ENCODE data around the gene DQX1. TPM values are rescaled to one million over a fixed set of nuclear protein-coding genes. Genes with fewer than 3 reads are reported as not detected.

DQX1 gene
- total and polyA plus RNA-seq, 2 of the 8 experiments (the other 6 are each of a cell fraction or from before 2014, with no cell fraction given) = 0.76 to 1.1 TPM

DNA sequence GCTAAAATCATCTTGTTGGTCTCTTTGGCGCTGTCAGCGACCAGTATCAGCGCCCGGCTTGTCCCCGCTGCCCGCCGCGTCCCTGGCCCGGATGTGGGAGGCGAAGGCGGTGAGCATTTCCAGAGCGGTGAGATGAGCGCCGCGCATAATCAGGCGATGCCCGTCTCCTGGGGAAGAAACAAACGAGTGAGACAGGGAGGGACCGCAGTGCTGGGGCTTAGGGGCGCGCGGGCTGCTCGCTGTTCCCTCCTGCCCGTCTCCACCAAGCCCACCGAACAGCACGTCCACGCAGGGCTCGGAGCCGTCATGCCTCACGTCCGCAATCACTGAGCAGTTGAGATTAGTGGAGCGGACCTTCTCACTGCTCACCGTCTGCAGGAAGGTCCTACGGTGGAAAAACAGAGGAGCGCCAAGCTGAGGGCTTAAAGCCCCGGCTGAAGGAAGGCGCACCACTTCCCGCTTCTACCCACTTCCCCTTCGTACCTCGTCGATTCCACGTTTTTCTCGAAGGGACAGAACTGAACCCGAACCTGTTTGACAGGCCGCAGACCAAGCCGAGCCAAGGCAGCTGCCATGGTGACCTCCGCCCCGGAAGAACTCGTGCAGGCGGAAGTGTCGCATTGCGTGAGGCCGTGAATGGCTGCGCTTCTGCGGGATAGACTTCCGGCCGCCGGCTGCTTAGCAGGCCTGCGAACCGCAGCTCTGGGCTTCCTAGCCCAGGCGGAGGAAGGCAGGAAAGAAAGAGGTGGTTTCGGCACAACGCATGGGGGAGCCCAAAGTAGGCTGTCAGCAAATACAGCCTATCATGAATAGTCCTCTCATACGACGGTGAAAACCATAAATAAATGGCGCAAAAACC, 53.7 kb downstream of the DQX1 start, which contains the start of gene MRPL53:
Gene MRPL53, minus strand, starts transcription at position 595 of the 859 bp plus-strand sequence. Its CDS starts 20 bp downstream, at position 575.
- Histone ChIP-seq H3K4me3 (ENCODE audit: extremely low read depth in 1 of 4, insufficient read depth in 2 of 4, low read depth in 3 of 4, low read length in 4 of 4) (peak within 1 kb of the TSS; percentile 77 to 95 (median 87)), H3K4ac (replicated peaks; ENCODE audit: insufficient read length, low read depth, low read length) (peak within 1 kb of the TSS; percentile 98), H3K27me3 (replicated peaks in 1 of 4; ENCODE audit: control insufficient read depth in 3 of 4, extremely low read depth in 1 of 4, insufficient read depth in 3 of 4, low read length in 3 of 4) (no peaks in the 10 kb centered on the region), H3K27ac (ENCODE audit: low read depth, low read length) (peak within 1 kb of the TSS; percentile 79), H2BK20ac (ENCODE audit: low read length) (no peak within 1 kb of the TSS), H3K56ac (replicated peaks; ENCODE audit: insufficient read length, low read depth, low read length) (peak within 1 kb of the TSS; percentile 91), H4K91ac (replicated peaks; ENCODE audit: insufficient read length, low read length) (peak within 1 kb of the TSS; percentile 79), H3K23ac (ENCODE audit: insufficient read length) (no peak within 1 kb of the TSS), H3K79me2 (ENCODE audit: control insufficient read depth in 1 of 2, insufficient read depth in 2 of 2, low read length in 2 of 2) (no peaks in the 10 kb centered on the region), H3K18ac (ENCODE audit: extremely low read depth, low read length) (peak within 1 kb of the TSS; percentile 25; the same call in 1 of the 2 replicates), H3K14ac (ENCODE audit: insufficient read length) (no peak within 1 kb of the TSS), H3K4me2 (ENCODE audit: insufficient read depth in 1 of 2, low read depth in 2 of 2, low read length in 2 of 2) (peak within 1 kb of the TSS; percentile 97 to 98), H3K36me3 (ENCODE audit: control insufficient read depth in 2 of 4, insufficient read depth in 4 of 4, low read length in 3 of 4) (peaks cover 0 to 4% (median 2%) of the 10 kb centered on the region in 4 experiments; a peak in 6 of 8 replicates), H2BK12ac (ENCODE audit: low read depth, low read length) (no peak within 1 kb of the TSS), H3K4me1 (replicated peaks in 1 of 4; ENCODE audit: control insufficient read depth in 3 of 4, insufficient read depth in 4 of 4, low read length in 3 of 4) (peaks cover 0 to 3% (median 2%) of the 10 kb centered on the region in 4 experiments; a peak in 3 of 7 replicates), H2AFZ (ENCODE audit: low read length) (peak within 1 kb of the TSS; percentile 93), H4K20me1 (replicated peaks in 1 of 2; ENCODE audit: control insufficient read depth in 1 of 2, insufficient read depth in 2 of 2, low read length in 2 of 2) (no peaks in the 10 kb centered on the region), H2BK120ac (replicated peaks; ENCODE audit: low read depth, low read length) (peak within 1 kb of the TSS; percentile 21), H3K23me2 (ENCODE audit: low read depth, low read length) (peaks cover 11% of the 10 kb centered on the region), H3K9me3 (ENCODE audit: insufficient read depth in 2 of 2, low read depth in 1 of 2, low read length in 1 of 2) (no peaks in the 10 kb centered on the region), H2BK15ac (ENCODE audit: low read length) (peak within 1 kb of the TSS; percentile 73; the same call in 1 of the 2 replicates), H4K5ac (ENCODE audit: insufficient read length, low read depth, low read length) (peak within 1 kb of the TSS; percentile 86), H2AK5ac (ENCODE audit: low read depth, low read length) (no peak within 1 kb of the TSS), H3K79me1 (ENCODE audit: low read depth, low read length) (no peaks in the 10 kb centered on the region), H3K9ac (replicated peaks in 1 of 4; ENCODE audit: extremely low read depth in 1 of 4, low read depth in 3 of 4, low read length in 3 of 4) (peak within 1 kb of the TSS; percentile 55 to 77 (median 72)), H2BK5ac (ENCODE audit: low read depth, low read length) (peak within 1 kb of the TSS; percentile 85), H4K8ac (ENCODE audit: extremely low read depth, insufficient read depth, low read length) (peak within 1 kb of the TSS; percentile 94; the same call in 1 of the 2 replicates)
- 2% methylated on average over 59 of the region's 66 CpGs; no CpG with 5 or more reads in 1 of the 2 experiments for WGBS, 2 experiments (ENCODE audit: extremely low coverage in 1 of 2, insufficient coverage in 1 of 2, insufficient read length in 1 of 2, insufficient replicate concordance in 2 of 2, low coverage in 1 of 2, low lambda C conversion rate in 2 of 2, missing lambda C conversion rate in 1 of 2)
- CTCF ChIA-PET (ENCODE audit: partially characterized antibody) = interaction anchor here (0.6 to 5.7 kb wide), 14 partner anchors 8 to 116 kb away, joined by 3 to 86 read pairs (median 3); partner anchors contain the start of genes AUP1, CCDC142, DQX1 and HTRA2
- POLR2A ChIA-PET (ENCODE audit: partially characterized antibody) = interaction anchor here (0.9 to 5.2 kb wide), 13 partner anchors 8 to 78 kb away, joined by 3 to 89 read pairs (median 4); partner anchors contain the start of genes AUP1, CCDC142, HTRA2 and INO80B
- FAIRE-seq = no peak
- DNase-seq (ENCODE audit: low read depth in 1 of 2, low spot score in 2 of 2) = peak; percentile 84 to 94
- TF ChIP-seq JUN (IDR thresholded peaks at IDR 0.05; ENCODE audit: low read depth, low read length) (no peak), ZNF274 (IDR thresholded peaks at IDR 0.05; ENCODE audit: borderline replicate concordance, extremely low read depth, low read length) (no peak), POLR2AphosphoS5 (IDR thresholded peaks at IDR 0.05; ENCODE audit: low read depth, low read length) (peak; percentile 94), TEAD4 (IDR thresholded peaks at IDR 0.05; ENCODE audit: low read depth, low read length) (peak; percentile 13; the same call in 1 of the 2 replicates), CBX8 (IDR thresholded peaks at IDR 0.05; ENCODE audit: borderline replicate concordance, low read depth, low read length) (no peak), RAD21 (IDR thresholded peaks at IDR 0.05 in 1 of 2, conservative IDR thresholded peaks at IDR 0.05 in 1 of 2; ENCODE audit: low read depth in 2 of 2, low read length in 2 of 2) (no peak), MAFK (IDR thresholded peaks at IDR 0.05; ENCODE audit: low read depth, low read length) (no peak), SIX5 (IDR thresholded peaks at IDR 0.05; ENCODE audit: low read depth, low read length) (no peak), TCF12 (IDR thresholded peaks at IDR 0.05; ENCODE audit: low read depth, low read length) (0 out of 2 replicates have a peak, but pooled peaks have one; percentile 11)
- TF ChIP-seq, protein P1, sequence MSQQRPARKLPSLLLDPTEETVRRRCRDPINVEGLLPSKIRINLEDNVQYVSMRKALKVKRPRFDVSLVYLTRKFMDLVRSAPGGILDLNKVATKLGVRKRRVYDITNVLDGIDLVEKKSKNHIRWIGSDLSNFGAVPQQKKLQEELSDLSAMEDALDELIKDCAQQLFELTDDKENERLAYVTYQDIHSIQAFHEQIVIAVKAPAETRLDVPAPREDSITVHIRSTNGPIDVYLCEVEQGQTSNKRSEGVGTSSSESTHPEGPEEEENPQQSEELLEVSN (IDR thresholded peaks at IDR 0.05) = 0 out of 2 replicates have a peak, but pooled peaks have one; percentile 48
